GM19099 (cell line): ENCODE measurements around the gene CHCHD3.

Experiments
- POLR2A ChIP-seq: IDR thresholded peaks from 3 replicates; pipeline ENCODE4 v1.6.1; 2011; ENCODE audit warnings: low read depth; ENCODE audit not compliant: insufficient read length; ENCODE audit errors: extremely low read depth

Gene CHCHD3

GRCh38 chr7:132999845-133000244 is 82.0 kb downstream of the CHCHD3 start:
- TF ChIP-seq POLR2A = no peak

- TF ChIP-seq POLR2A = no peak
These were observed 83.1 kb downstream of the CHCHD3 start for GRCh38 chr7:132998763-132999162.

- TF ChIP-seq POLR2A = no peak
These were observed 84.4 kb downstream of the CHCHD3 start for GRCh38 chr7:132997505-132997904.

GRCh38 chr7:132996581-132997242 is 85.2 kb downstream of the CHCHD3 start:
- no peak for TF ChIP-seq POLR2A

- TF ChIP-seq POLR2A = no peak
These were observed 88.4 kb downstream of the CHCHD3 start for GRCh38 chr7:132993377-132994013.

GRCh38 chr7:132991615-132992587 is 90.0 kb downstream of the CHCHD3 start:
- no peak for TF ChIP-seq POLR2A

- no peak for TF ChIP-seq POLR2A
These were observed 93.8 kb downstream of the CHCHD3 start for GRCh38 chr7:132988117-132988516.

- no peak for TF ChIP-seq POLR2A
These were observed 101.5 kb downstream of the CHCHD3 start for GRCh38 chr7:132980402-132980801.

GRCh38 chr7:132979524-132979923 is 102.4 kb downstream of the CHCHD3 start:
- TF ChIP-seq POLR2A = no peak

- TF ChIP-seq POLR2A = no peak
These were observed 104.7 kb downstream of the CHCHD3 start for GRCh38 chr7:132977234-132977633.

GRCh38 chr7:132972745-132973144 is 109.1 kb downstream of the CHCHD3 start:
- no peak for TF ChIP-seq POLR2A

- no peak for TF ChIP-seq POLR2A
These were observed 111.6 kb downstream of the CHCHD3 start for GRCh38 chr7:132970257-132970656.

GRCh38 chr7:132969520-132969919 is 112.4 kb downstream of the CHCHD3 start:
- TF ChIP-seq POLR2A = no peak

GRCh38 chr7:132966754-132967469 is 115.0 kb downstream of the CHCHD3 start:
- no peak for TF ChIP-seq POLR2A

- no peak for TF ChIP-seq POLR2A
These were observed 115.9 kb downstream of the CHCHD3 start for GRCh38 chr7:132965951-132966350.
